ENCODE results near the gene LCP1.

The LCP1 gene

GRCh38 chr13:46103037-46103436 is 78.9 kb downstream of the LCP1 start:
- DNase-seq (ENCODE audit: low read depth in 2 of 2, low spot score in 1 of 2) = no peak

- DNase-seq (ENCODE audit: low read depth in 2 of 2, low spot score in 1 of 2) = no peak
Observed at GRCh38 chr13:46102255-46102605, 79.7 kb downstream of the LCP1 start.

- no peak for DNase-seq (ENCODE audit: low read depth in 2 of 2, low spot score in 1 of 2)
Observed at GRCh38 chr13:46101484-46102254, 80.3 kb downstream of the LCP1 start.

- no peak for DNase-seq (ENCODE audit: low read depth in 2 of 2, low spot score in 1 of 2)
Observed at GRCh38 chr13:46101002-46101401, 81.0 kb downstream of the LCP1 start.

- no peak for DNase-seq (ENCODE audit: low read depth in 2 of 2, low spot score in 1 of 2)
Observed at GRCh38 chr13:46100191-46100815, 81.7 kb downstream of the LCP1 start.

- no peak for DNase-seq (ENCODE audit: low read depth in 2 of 2, low spot score in 1 of 2)
Observed at GRCh38 chr13:46097663-46098062, 84.3 kb downstream of the LCP1 start.

GRCh38 chr13:46097015-46097414 is 85.0 kb downstream of the LCP1 start:
- DNase-seq (ENCODE audit: low read depth in 2 of 2, low spot score in 1 of 2) = no peak

- DNase-seq (ENCODE audit: low read depth in 2 of 2, low spot score in 1 of 2) = no peak
Observed at GRCh38 chr13:46094478-46094877, 87.5 kb downstream of the LCP1 start.

GRCh38 chr13:46088821-46089562 is 93.0 kb downstream of the LCP1 start:
- no peak for DNase-seq (ENCODE audit: low read depth in 2 of 2, low spot score in 1 of 2)

- no peak for DNase-seq (ENCODE audit: low read depth in 2 of 2, low spot score in 1 of 2)
Observed at GRCh38 chr13:46087481-46087880, 94.5 kb downstream of the LCP1 start.

- DNase-seq (ENCODE audit: low read depth in 2 of 2, low spot score in 1 of 2) = no peak
Observed at GRCh38 chr13:46086985-46087384, 95.0 kb downstream of the LCP1 start.

- DNase-seq (ENCODE audit: low read depth in 2 of 2, low spot score in 1 of 2) = no peak
Observed at GRCh38 chr13:46086421-46086922, 95.5 kb downstream of the LCP1 start.

- DNase-seq (ENCODE audit: low read depth in 2 of 2, low spot score in 1 of 2) = no peak
Observed at GRCh38 chr13:46085737-46086136, 96.2 kb downstream of the LCP1 start.

- no peak for DNase-seq (ENCODE audit: low read depth in 2 of 2, low spot score in 1 of 2)
Observed at GRCh38 chr13:46082324-46082723, 99.7 kb downstream of the LCP1 start.

GRCh38 chr13:46079770-46080169 is 102.2 kb downstream of the LCP1 start:
- no peak for DNase-seq (ENCODE audit: low read depth in 2 of 2, low spot score in 1 of 2)

GRCh38 chr13:46077265-46077664 is 104.7 kb downstream of the LCP1 start:
- DNase-seq (ENCODE audit: low read depth in 2 of 2, low spot score in 1 of 2) = no peak

- no peak for DNase-seq (ENCODE audit: low read depth in 2 of 2, low spot score in 1 of 2)
Observed at GRCh38 chr13:46076827-46077226, 105.2 kb downstream of the LCP1 start.
